HepG2 (cell line): ENCODE data around the gene KIF22. TPM values are rescaled to one million over a fixed set of nuclear protein-coding genes. Genes with fewer than 3 reads are reported as not detected.

ENCODE experiments used
- CCDC6 ChIP-seq: sonication (generic); formaldehyde crosslinking; IDR thresholded peaks from 2 replicates; pipeline ENCODE4 v1.8.1; 2022; ENCODE audit warnings: mild to moderate bottlenecking, missing genetic modification reagents, moderate library complexity
- GATAD2A ChIP-seq: IDR thresholded peaks from 2 replicates; pipeline ENCODE4 v1.6.1; 2016
- JDP2 ChIP-seq: sonication (generic); formaldehyde crosslinking; IDR thresholded peaks from 2 replicates; pipeline ENCODE4 v1.8.1; 2022; ENCODE audit warnings: missing genetic modification reagents, borderline replicate concordance
- MLLT10 ChIP-seq: sonication (generic); formaldehyde crosslinking; IDR thresholded peaks from 2 replicates; pipeline ENCODE4 v1.4.0; 2020; ENCODE audit warnings: missing genetic modification reagents
- PHF8 ChIP-seq: sonication (generic); formaldehyde crosslinking; IDR thresholded peaks from 2 replicates; pipeline ENCODE4 v1.5.0; 2020; ENCODE audit warnings: missing genetic modification reagents
- PTBP1 ChIP-seq: fragments of 200-400 bp; formaldehyde crosslinking; IDR thresholded peaks from 2 replicates; pipeline ENCODE4 v1.6.1; 2018; ENCODE audit warnings: low read length, low read depth; ENCODE audit not compliant: poor library complexity, severe bottlenecking
- WIZ ChIP-seq: sonication (generic); formaldehyde crosslinking; IDR thresholded peaks from 2 replicates; pipeline ENCODE4 v1.5.1; 2020; ENCODE audit warnings: mild to moderate bottlenecking, missing genetic modification reagents
- YEATS2 ChIP-seq: sonication (generic); formaldehyde crosslinking; IDR thresholded peaks from 2 replicates; pipeline ENCODE4 v1.4.0; 2020; ENCODE audit warnings: missing genetic modification reagents, borderline replicate concordance
- ZNF234 ChIP-seq: sonication (generic); formaldehyde crosslinking; conservative IDR thresholded peaks from 2 replicates; pipeline ENCODE4 v1.5.1; 2020; ENCODE audit warnings: mild to moderate bottlenecking, missing genetic modification reagents
- ZNF468 ChIP-seq: sonication (generic); formaldehyde crosslinking; IDR thresholded peaks from 2 replicates; pipeline ENCODE4 v1.8.0; 2022; ENCODE audit warnings: mild to moderate bottlenecking, moderate library complexity, missing genetic modification reagents
- ZNF550 ChIP-seq: sonication (generic); formaldehyde crosslinking; IDR thresholded peaks from 2 replicates; pipeline ENCODE4 v1.4.0; 2020; ENCODE audit warnings: mild to moderate bottlenecking, missing genetic modification reagents, borderline replicate concordance
- ZNF644 ChIP-seq: IDR thresholded peaks from 2 replicates; pipeline ENCODE4 v1.6.1; 2016; ENCODE audit warnings: low read depth
- ZSCAN22 ChIP-seq: sonication (generic); formaldehyde crosslinking; IDR thresholded peaks from 2 replicates; pipeline ENCODE4 v1.4.0; 2020; ENCODE audit warnings: mild to moderate bottlenecking, missing genetic modification reagents
- polyA plus RNA-seq, 8 experiments: library from polyadenylated mRNA; depleted of rRNA in 3 of 8; stranded (reverse) in 7 of 8; unstranded in 1 of 8; fragments of >200 nt; fragmentation: Illumina TruSeq in 4 of 8; extraction: Trizol in 4 of 8; gene quantifications; 2 replicates each; pipeline versions ENCODE4 v1.2.1 to v1.2.3, GENCODE V29; 2011 to 2016; ENCODE audit warnings: low read depth in 4 of 8, missing spikeins in 1 of 8, mixed read lengths in 1 of 8; ENCODE audit not compliant: insufficient read depth in 1 of 8
- total RNA-seq, 5 experiments: library from RNA; depleted of rRNA; stranded (reverse); fragments of >200 nt; fragmentation: Illumina TruSeq; extraction: Trizol; gene quantifications; 2 replicates each; pipeline ENCODE4 v1.2.3, GENCODE V29; 2016; ENCODE audit warnings: low read depth in 1 of 5
- TF ChIP-seq, protein P1 (sequence below), 2 experiments: fragments of 450-650 bp in 1 of 2; sonication (generic) in 1 of 2; formaldehyde crosslinking in 1 of 2; IDR thresholded peaks; 2 replicates each; pipeline versions ENCODE4 v1.6.1 to v1.8.0; 2016 to 2022; ENCODE audit warnings: antibody characterized with exemption in 1 of 2, mild to moderate bottlenecking in 1 of 2, missing genetic modification reagents in 1 of 2
- TF ChIP-seq, protein P2 (sequence below), 2 experiments: sonication (generic) in 1 of 2; formaldehyde crosslinking in 1 of 2; IDR thresholded peaks; 2 replicates each; pipeline versions ENCODE4 v1.4.0 to v1.6.1; 2018 to 2020; ENCODE audit warnings: missing genetic modification reagents in 2 of 2, borderline replicate concordance in 1 of 2, low read depth in 1 of 2, mild to moderate bottlenecking in 1 of 2, missing biosample characterization in 1 of 2
- TF ChIP-seq, protein P3 (sequence below): sonication (generic); formaldehyde crosslinking; IDR thresholded peaks from 2 replicates; pipeline ENCODE4 v1.5.0; 2020; ENCODE audit warnings: missing genetic modification reagents
- TF ChIP-seq, protein P4 (sequence below): IDR thresholded peaks from 2 replicates; pipeline ENCODE4 v1.6.1; 2018; ENCODE audit warnings: missing genetic modification reagents

Gene KIF22
- total and polyA plus RNA-seq, 2 of the 13 experiments (the other 11 are each of a cell fraction or from before 2014, with no cell fraction given), result 95.8 to 118 TPM

DNA sequence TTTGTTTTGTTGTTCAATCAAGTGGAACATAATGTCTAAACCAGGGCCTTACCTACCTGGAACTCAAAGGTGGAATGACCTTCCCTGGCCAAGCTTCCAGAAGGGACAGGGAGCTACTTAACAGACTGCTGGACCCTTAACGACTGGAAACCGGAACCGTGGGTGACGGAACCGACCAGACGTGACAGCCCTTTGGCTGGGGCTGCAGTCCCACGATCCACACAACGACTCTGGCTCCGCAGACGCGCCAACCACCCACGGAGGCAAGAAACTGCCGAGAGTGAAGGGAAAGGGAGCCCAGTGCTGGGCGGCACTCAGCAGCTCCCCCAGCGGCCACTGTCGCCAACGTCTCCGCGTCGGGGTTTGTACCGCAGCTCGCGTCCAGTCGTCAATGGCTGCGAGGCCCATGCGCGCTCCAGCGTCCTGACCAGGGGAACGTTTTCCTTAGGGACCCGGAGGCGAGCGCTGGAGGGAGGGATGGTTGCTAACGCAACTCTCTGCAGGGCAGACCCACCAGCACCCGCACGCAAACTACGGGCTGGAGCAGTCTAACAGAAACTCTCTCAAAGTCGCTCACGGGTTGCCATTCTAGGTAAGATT is 5.5 kb upstream of the KIF22 start (continued):
- TF ChIP-seq, protein P1, sequence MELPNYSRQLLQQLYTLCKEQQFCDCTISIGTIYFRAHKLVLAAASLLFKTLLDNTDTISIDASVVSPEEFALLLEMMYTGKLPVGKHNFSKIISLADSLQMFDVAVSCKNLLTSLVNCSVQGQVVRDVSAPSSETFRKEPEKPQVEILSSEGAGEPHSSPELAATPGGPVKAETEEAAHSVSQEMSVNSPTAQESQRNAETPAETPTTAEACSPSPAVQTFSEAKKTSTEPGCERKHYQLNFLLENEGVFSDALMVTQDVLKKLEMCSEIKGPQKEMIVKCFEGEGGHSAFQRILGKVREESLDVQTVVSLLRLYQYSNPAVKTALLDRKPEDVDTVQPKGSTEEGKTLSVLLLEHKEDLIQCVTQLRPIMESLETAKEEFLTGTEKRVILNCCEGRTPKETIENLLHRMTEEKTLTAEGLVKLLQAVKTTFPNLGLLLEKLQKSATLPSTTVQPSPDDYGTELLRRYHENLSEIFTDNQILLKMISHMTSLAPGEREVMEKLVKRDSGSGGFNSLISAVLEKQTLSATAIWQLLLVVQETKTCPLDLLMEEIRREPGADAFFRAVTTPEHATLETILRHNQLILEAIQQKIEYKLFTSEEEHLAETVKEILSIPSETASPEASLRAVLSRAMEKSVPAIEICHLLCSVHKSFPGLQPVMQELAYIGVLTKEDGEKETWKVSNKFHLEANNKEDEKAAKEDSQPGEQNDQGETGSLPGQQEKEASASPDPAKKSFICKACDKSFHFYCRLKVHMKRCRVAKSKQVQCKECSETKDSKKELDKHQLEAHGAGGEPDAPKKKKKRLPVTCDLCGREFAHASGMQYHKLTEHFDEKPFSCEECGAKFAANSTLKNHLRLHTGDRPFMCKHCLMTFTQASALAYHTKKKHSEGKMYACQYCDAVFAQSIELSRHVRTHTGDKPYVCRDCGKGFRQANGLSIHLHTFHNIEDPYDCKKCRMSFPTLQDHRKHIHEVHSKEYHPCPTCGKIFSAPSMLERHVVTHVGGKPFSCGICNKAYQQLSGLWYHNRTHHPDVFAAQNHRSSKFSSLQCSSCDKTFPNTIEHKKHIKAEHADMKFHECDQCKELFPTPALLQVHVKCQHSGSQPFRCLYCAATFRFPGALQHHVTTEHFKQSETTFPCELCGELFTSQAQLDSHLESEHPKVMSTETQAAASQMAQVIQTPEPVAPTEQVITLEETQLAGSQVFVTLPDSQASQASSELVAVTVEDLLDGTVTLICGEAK (IDR thresholded peaks at IDR 0.05), result no peak
- TF ChIP-seq, protein P1 (CRISPR knock-in tag; IDR thresholded peaks at IDR 0.05), result 0 out of 2 replicates have a peak, but pooled peaks have one; percentile 38
- no peak for TF ChIP-seq ZNF234 (CRISPR knock-in tag)
- TF ChIP-seq, protein P2, sequence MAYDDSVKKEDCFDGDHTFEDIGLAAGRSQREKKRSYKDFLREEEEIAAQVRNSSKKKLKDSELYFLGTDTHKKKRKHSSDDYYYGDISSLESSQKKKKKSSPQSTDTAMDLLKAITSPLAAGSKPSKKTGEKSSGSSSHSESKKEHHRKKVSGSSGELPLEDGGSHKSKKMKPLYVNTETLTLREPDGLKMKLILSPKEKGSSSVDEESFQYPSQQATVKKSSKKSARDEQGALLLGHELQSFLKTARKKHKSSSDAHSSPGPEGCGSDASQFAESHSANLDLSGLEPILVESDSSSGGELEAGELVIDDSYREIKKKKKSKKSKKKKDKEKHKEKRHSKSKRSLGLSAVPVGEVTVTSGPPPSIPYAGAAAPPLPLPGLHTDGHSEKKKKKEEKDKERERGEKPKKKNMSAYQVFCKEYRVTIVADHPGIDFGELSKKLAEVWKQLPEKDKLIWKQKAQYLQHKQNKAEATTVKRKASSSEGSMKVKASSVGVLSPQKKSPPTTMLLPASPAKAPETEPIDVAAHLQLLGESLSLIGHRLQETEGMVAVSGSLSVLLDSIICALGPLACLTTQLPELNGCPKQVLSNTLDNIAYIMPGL (CRISPR knock-in tag; IDR thresholded peaks at IDR 0.05; ENCODE audit: borderline replicate concordance in 1 of 2, low read depth in 1 of 2), result peak; percentile 88 to 96
- no peak for TF ChIP-seq PTBP1
- TF ChIP-seq PHF8 (CRISPR knock-in tag), result peak; percentile 60
- TF ChIP-seq YEATS2 (CRISPR knock-in tag), result peak; percentile 80; the same call in 1 of the 2 replicates
- TF ChIP-seq MLLT10 (CRISPR knock-in tag), result no peak
- no peak for TF ChIP-seq CCDC6 (CRISPR knock-in tag)
- TF ChIP-seq ZNF644 (CRISPR knock-in tag), result peak; percentile 54; the same call in 1 of the 2 replicates
- no peak for TF ChIP-seq ZSCAN22 (CRISPR knock-in tag)
- TF ChIP-seq ZNF468, result no peak
- no peak for TF ChIP-seq WIZ
- TF ChIP-seq JDP2 (CRISPR knock-in tag), result no peak
- TF ChIP-seq GATAD2A (CRISPR knock-in tag), result peak; percentile 81
- TF ChIP-seq, protein P3, sequence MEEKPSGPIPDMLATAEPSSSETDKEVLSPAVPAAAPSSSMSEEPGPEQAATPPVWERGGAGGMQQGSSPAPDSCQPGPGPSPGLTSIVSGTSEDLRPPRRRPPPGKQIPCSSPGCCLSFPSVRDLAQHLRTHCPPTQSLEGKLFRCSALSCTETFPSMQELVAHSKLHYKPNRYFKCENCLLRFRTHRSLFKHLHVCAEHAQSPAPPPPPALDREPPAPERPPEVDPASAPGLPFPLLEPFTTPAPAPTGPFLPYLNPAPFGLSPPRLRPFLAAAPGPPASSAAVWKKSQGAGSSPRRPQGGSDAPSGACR (CRISPR knock-in tag), result no peak
- TF ChIP-seq, protein P4, sequence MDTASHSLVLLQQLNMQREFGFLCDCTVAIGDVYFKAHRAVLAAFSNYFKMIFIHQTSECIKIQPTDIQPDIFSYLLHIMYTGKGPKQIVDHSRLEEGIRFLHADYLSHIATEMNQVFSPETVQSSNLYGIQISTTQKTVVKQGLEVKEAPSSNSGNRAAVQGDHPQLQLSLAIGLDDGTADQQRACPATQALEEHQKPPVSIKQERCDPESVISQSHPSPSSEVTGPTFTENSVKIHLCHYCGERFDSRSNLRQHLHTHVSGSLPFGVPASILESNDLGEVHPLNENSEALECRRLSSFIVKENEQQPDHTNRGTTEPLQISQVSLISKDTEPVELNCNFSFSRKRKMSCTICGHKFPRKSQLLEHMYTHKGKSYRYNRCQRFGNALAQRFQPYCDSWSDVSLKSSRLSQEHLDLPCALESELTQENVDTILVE (CRISPR knock-in tag), result peak; percentile 55
- TF ChIP-seq ZNF550 (CRISPR knock-in tag), result no peak
